PFSK-1 (cell line): ENCODE results near the gene DESI2.

Experiments
- FOXP2 ChIP-seq: optimal IDR thresholded peaks from 2 replicates; pipeline ENCODE3; 2011; ENCODE audit warnings: borderline replicate concordance, control low read depth, inconsistent platforms; ENCODE audit not compliant: insufficient read depth; ENCODE audit errors: extremely low read length, extremely low read depth
- POLR2AphosphoS5 ChIP-seq: IDR thresholded peaks from 2 replicates; pipeline ENCODE4 v1.6.1; 2012; ENCODE audit warnings: low read depth, mild to moderate bottlenecking, control low read depth, low read length, moderate library complexity
- SIN3A ChIP-seq: IDR thresholded peaks from 2 replicates; pipeline ENCODE4 v1.6.1; 2012; ENCODE audit warnings: mild to moderate bottlenecking, low read length, moderate library complexity, borderline replicate concordance; ENCODE audit not compliant: insufficient read depth
- TAF1 ChIP-seq: IDR thresholded peaks from 2 replicates; pipeline ENCODE4 v1.6.1; 2012; ENCODE audit warnings: low read length, control low read depth, borderline replicate concordance; ENCODE audit not compliant: insufficient read depth
- TF ChIP-seq, protein P1 (sequence below), 2 experiments: IDR thresholded peaks; 2 replicates each; pipeline versions ENCODE4 v1.6.1 to v1.8.0; 2011 to 2012; ENCODE audit warnings: low read depth in 2 of 2, low read length in 2 of 2, control low read depth in 1 of 2, inconsistent platforms in 1 of 2, mild to moderate bottlenecking in 1 of 2, moderate library complexity in 1 of 2; ENCODE audit not compliant: insufficient read depth in 1 of 2

- TF ChIP-seq POLR2AphosphoS5: no peak
- TF ChIP-seq, protein P1, sequence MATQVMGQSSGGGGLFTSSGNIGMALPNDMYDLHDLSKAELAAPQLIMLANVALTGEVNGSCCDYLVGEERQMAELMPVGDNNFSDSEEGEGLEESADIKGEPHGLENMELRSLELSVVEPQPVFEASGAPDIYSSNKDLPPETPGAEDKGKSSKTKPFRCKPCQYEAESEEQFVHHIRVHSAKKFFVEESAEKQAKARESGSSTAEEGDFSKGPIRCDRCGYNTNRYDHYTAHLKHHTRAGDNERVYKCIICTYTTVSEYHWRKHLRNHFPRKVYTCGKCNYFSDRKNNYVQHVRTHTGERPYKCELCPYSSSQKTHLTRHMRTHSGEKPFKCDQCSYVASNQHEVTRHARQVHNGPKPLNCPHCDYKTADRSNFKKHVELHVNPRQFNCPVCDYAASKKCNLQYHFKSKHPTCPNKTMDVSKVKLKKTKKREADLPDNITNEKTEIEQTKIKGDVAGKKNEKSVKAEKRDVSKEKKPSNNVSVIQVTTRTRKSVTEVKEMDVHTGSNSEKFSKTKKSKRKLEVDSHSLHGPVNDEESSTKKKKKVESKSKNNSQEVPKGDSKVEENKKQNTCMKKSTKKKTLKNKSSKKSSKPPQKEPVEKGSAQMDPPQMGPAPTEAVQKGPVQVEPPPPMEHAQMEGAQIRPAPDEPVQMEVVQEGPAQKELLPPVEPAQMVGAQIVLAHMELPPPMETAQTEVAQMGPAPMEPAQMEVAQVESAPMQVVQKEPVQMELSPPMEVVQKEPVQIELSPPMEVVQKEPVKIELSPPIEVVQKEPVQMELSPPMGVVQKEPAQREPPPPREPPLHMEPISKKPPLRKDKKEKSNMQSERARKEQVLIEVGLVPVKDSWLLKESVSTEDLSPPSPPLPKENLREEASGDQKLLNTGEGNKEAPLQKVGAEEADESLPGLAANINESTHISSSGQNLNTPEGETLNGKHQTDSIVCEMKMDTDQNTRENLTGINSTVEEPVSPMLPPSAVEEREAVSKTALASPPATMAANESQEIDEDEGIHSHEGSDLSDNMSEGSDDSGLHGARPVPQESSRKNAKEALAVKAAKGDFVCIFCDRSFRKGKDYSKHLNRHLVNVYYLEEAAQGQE (IDR thresholded peaks at IDR 0.05; ENCODE audit: insufficient read depth in 1 of 2, low read depth in 2 of 2, low read length in 2 of 2): no peak
- TF ChIP-seq FOXP2: no peak
- no peak for TF ChIP-seq SIN3A
- no peak for TF ChIP-seq TAF1
Measured at GRCh38 chr1:244614879-244615278, 38.0 kb upstream of the DESI2 start.
